Cerebellar nuclear complex (tissue), 1 donor: ENCODE results near the gene SLAMF1.
"Not testable (repeated sequence)": the region's sequence is repeated elsewhere in the genome, so short reads cannot be mapped to it uniquely, and the experiment has no call there.

Source experiments
- DNase-seq, 2 experiments: peaks; one replicate each; lab custom pipeline; 2025; lab: John Stamatoyannopoulos, UW

Gene SLAMF1

GRCh38 chr1:160563230-160563629, 83.6 kb downstream of the SLAMF1 start:
- not testable (repeated sequence) for DNase-seq

- DNase-seq: not testable (repeated sequence)
Measured at GRCh38 chr1:160562745-160563144, 84.1 kb downstream of the SLAMF1 start.

GRCh38 chr1:160560806-160561205, 86.0 kb downstream of the SLAMF1 start:
- DNase-seq: no peak

GRCh38 chr1:160560045-160560705, 86.7 kb downstream of the SLAMF1 start:
- DNase-seq: no peak

- not testable (repeated sequence) for DNase-seq
Measured at GRCh38 chr1:160559437-160559836, 87.4 kb downstream of the SLAMF1 start.

- DNase-seq: no peak
Measured at GRCh38 chr1:160558660-160559380, 88.0 kb downstream of the SLAMF1 start.
